ENCODE results near the gene RNF113A. TPM values are rescaled to one million over a fixed set of nuclear protein-coding genes. Genes with fewer than 3 reads are reported as not detected.
A peak's percentile ranks its signal among the peaks of the same experiment; 100 is the strongest.

Gene RNF113A
- total RNA-seq, 4 donors from 2014 or later, result 7.1 to 19.7 (median 10.5) TPM

GRCh38 chrX:119878740-119879139, 7.2 kb upstream of the RNF113A start:
- ATAC-seq (ENCODE audit: low FRiP score) (no peak), DNase-seq (ENCODE audit: low spot score) (no peak)
- TF ChIP-seq CTCF (IDR thresholded peaks at IDR 0.05), result no peak

GRCh38 chrX:119871245-119871598, 311 bp downstream of the RNF113A start:
- ATAC-seq (ENCODE audit: low FRiP score) (peak; percentile 31), DNase-seq (ENCODE audit: low spot score) (no peak)
- no peak for TF ChIP-seq CTCF (IDR thresholded peaks at IDR 0.05)

GRCh38 chrX:119870626-119871131, 854 bp downstream of the RNF113A start:
- no peak for DNase-seq (ENCODE audit: low spot score)
- peak; percentile 10 for ATAC-seq (ENCODE audit: low FRiP score)
- no peak for TF ChIP-seq CTCF (IDR thresholded peaks at IDR 0.05)

- no peak for ATAC-seq (ENCODE audit: low FRiP score)
- TF ChIP-seq CTCF (IDR thresholded peaks at IDR 0.05), result no peak
- DNase-seq (ENCODE audit: low spot score), result no peak
These were observed 18.1 kb downstream of the RNF113A start for GRCh38 chrX:119853444-119853843.

- no peak for TF ChIP-seq CTCF (IDR thresholded peaks at IDR 0.05)
- ATAC-seq (ENCODE audit: low FRiP score) (peak; percentile 96), DNase-seq (ENCODE audit: low spot score) (peak; percentile 90)
These were observed 18.9 kb downstream of the RNF113A start, which contains the start of gene UPF3B for GRCh38 chrX:119852382-119853353. UPF3B (minus strand) TSS chrX:119852963; CDS start chrX:119852928, 35 bp downstream.

GRCh38 chrX:119833905-119834304, 37.6 kb downstream of the RNF113A start:
- no peak for DNase-seq (ENCODE audit: low spot score)
- no peak for ATAC-seq (ENCODE audit: low FRiP score)
- no peak for TF ChIP-seq CTCF (IDR thresholded peaks at IDR 0.05)
